GM20000 (cell line): ENCODE measurements around the gene BATF3.

ENCODE experiments used
- DNase-seq: peaks from one replicate; pipeline ENCODE4 v3.0.0; 2012; ENCODE audit warnings: low spot score
- CTCF ChIP-seq: IDR thresholded peaks from 2 replicates; pipeline ENCODE4 v1.5.1; 2012; ENCODE audit warnings: mild to moderate bottlenecking, control low read depth; ENCODE audit errors: extremely low read depth, missing control alignments

The BATF3 gene

GRCh38 chr1:212688341-212689047, 11.1 kb downstream of the BATF3 start:
- no peak for DNase-seq
- TF ChIP-seq CTCF: no peak

DNA sequence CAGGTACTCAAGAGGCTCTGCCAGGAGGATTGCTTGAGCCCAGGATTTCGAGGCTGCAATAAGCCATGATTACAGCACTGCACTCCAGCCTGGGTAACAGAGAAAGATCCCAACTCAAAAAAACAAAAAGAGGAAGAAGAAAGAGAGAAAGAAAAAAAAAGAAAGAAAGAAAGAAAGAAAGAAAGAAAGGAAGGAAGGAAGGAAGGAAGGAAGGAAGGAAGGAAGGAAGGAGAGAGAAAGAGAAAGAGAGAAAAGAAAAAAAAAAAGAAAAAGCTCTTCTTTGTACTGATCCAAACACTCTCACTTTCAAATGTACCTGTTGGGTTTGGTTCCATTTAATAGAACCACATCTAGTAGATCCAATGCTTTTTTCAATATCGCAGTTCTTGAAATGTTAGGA, 11.8 kb downstream of the BATF3 start:
- TF ChIP-seq CTCF: no peak
- no peak for DNase-seq

GRCh38 chr1:212686591-212686990, 13.0 kb downstream of the BATF3 start:
- DNase-seq: no peak
- no peak for TF ChIP-seq CTCF

DNA sequence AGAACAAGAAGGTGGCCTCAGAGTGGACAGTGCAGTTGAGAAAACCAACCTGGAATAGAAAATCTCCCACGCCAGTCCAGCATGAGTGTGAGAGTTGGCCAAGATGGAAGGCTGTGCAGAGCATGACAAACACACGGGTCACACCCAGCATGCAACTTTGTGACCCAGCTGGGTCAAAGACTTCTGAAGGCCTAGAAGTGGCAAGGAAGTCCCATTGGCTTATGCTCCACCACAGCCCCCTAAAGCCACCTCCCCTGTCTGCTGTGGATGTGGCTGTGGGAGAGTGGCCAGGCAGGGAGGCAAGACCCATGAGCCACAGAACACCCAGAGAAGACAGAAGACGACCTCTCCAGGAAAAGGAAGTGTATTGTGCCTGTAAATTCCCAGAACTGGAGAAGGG, 13.6 kb downstream of the BATF3 start:
- no peak for DNase-seq
- TF ChIP-seq CTCF: no peak

- no peak for TF ChIP-seq CTCF
- DNase-seq: no peak
These were observed 14.2 kb downstream of the BATF3 start for GRCh38 chr1:212685429-212685828.

GRCh38 chr1:212684521-212685090, 15.0 kb downstream of the BATF3 start:
- DNase-seq: no peak
- no peak for TF ChIP-seq CTCF

DNA sequence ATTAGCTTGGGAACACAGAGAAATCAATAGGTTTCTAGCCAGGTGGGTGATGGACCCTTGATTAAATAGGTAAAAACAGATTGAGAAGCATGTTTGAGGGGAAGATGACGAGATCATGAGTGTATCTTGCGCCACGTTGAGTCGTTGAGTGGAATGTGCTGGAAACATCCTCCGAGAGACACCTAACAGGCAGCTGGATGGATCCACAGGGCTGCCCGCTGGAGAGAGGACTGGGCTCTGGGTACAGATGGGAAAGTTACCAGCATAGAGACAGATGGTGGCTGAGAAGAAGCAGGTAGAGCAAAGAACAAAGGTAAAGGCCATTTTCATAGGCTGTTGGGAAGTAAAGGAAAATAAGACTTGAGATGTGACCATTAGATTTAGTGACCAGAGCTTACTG, 15.6 kb downstream of the BATF3 start:
- no peak for DNase-seq
- no peak for TF ChIP-seq CTCF
